ENCODE measurements around the gene TPST2.

TPST2 gene

DNA sequence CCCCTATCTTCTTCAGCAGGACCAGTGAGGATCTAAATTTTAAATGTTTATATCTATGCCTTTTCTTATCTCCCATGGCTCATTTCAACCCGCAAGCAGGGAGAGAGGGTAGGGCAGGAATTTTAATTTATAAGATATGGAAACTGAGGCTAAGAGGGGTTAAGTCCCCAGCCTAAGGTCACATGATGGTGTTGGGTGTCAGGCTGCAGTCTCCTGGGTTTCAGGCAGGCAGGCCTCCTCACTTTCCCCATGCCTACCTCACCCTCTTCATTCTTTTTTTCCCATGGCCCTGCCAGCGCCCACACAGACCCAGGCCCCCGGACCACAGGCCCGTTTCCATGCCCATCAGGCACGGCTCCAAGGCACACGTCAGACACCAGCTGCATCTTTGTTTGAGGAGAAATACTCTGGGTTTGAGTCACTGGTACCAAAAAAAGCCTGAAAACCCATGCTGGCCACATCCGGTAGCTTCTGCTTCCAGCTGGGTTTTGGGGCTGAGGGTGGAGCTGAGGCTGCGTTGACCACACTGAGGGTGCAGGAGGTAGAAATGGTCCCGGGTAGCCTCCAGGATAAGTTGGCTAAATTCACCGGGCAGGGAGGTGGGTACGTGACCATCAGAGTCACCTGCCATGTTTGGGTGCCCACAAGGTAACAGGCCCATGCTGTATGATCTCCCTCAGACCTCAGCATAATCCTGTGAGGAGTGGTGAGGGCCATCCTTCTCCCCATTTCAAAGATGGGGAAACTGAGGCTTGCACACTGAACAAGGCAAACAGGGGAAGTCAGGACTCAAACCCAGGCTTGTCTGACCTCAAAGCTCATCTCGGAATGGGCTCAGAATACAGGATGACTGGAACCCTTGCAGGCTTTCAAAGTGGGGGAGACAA lies 20.4 kb upstream of the TPST2 start:
- FAIRE-seq, result no peak

DNA sequence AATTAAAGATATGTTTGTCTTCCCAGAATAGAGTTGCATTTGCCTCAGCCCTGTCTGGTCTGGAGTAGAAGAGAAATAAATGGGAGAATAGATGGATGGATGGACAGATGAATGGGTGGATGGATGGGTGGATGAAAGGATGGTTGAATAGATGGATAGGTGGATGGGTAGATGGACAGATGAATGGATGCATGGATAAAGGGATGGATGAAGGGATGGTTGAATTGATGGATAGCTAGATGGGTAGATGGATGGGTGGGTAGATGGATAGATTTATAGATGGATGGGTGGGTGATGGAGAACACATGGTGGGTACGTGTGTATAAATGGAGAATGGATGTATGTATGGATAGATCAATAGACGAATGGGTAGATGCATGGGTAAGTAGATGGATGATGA lies 19.4 kb upstream of the TPST2 start:
- FAIRE-seq, result no peak

DNA sequence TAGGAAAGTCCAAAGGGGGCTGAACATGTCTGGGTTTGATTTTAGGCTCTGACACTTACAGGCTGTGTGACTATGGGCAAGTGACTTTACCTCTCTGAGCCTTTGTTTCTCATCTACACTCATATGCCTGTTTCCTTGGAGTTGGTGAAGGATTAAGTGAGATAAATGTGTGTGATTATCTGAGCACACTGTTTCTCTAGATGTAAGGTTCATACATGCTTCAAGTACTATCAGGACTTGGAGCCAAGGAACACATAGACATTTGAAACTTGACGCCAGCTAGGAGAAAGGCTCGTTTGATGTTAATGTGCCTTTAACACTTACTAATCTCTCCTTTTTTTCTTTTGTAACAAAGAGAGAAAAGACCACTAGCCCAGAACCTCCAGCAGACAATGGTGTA lies 18.2 kb upstream of the TPST2 start:
- FAIRE-seq, result no peak

DNA sequence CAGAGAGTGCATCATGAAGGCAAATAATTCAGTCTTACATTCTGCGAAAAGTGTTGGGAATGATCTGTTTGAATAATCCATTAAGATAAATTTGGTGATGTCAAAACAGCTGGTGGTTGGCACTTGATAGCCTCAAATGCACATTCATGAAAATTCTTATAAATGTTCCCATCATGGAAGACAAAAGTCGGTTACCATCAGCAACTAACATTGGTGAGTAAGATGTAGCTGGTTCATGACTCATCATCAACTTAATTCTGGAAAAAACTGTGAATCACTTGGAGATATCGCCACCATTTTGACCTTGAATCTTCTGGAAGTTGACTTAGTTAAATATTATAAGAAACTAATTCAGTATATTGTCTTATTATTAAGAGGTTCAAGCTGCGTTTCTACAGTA lies 16.7 kb upstream of the TPST2 start:
- no peak for FAIRE-seq

DNA sequence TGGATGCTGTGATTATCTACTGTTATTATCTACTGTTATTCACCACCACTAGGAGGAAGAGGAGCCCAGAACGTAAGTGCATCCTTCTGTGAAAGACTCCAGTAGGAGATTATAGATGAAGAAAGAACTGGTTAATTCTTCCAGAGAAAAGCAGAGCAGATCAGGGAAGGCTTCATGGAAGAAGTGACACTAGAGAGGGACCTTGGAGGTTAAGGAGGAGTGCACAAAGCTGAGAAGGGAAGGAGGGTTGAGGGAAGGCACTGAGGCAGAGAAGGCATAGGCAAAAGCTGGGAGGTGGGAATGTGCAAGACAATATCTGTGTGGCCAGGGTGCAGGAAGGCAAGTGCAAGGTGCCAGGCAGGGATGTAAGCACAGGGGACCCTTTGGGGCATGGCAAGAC lies 14.4 kb upstream of the TPST2 start:
- no peak for FAIRE-seq

DNA sequence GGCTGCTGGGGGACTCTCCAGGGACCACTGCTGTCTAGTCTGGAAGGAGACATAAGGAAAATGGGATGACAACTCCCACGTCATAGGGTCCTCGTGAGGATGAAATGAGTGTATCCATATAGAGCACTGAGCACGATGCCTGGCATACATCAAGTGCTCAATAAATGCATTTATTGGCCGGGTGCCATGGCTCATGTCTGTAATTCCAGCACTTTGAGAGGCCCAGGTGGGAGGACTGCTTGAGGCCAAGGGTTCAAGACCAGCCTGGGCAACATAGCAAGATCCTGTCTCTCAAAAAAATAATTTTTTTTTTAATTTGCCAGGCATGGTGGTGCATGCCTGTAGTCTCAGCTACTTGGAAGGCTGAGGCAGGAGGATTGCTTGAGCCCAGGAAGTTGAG lies 12.2 kb upstream of the TPST2 start:
- FAIRE-seq, result no peak

DNA sequence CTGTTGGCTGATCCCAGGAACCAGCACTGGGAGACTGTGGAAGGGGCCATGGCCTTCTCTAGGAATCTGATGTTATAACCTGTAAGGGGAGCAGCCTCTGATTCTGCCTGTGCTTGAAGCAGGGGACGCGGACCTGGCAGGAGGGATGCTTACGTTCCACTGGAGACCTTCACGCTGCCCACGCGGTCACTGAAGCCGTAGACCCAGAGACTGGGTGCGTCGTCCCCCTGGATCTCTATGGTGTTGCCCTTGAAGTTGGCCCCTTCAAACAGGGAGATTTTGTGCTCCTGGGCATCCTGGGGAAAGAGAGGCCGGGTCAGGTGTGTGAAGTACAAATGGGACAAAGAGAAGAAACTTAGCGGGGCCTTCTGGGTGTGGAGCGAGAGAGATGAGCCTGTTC lies 11.8 kb upstream of the TPST2 start:
- FAIRE-seq, result no peak

DNA sequence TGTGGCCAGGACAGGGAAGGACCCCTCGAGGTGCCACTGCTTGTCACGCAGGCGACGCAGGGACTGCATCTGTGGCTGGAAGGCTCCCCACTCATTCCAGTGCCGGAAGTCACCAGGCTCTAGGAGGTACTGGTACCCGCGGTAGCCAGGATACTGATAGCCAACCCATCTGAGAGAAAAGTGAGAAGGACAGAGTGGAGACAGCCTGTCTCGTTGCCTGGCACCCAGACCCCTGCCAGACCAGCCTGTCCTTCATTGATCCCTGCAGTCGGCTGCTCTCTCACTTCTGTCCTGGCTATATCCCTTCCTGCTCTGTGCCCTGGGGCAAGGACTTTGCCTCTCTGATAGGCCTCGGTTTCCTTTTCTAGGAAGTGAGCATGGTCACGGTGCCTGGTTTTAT lies 9.6 kb upstream of the TPST2 start:
- no peak for FAIRE-seq

DNA sequence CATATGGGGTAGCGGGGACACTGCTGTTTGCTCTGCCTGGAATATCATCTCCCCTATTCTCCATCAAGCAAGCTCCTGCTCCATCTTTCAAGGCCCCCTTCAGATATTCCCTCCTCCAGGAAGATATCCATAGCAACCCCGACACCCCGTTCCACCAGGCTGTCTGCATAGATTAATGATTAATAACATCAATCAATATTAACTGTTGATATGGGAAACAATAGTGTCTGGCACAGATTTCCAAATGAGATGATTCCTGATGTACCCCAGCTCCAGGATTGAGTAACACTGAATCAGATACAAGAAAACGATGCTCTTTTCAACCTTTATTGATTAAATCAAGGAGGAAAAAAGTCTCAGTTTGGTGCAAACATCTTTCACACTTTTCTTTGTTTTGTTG lies 7.5 kb upstream of the TPST2 start:
- no peak for FAIRE-seq

DNA sequence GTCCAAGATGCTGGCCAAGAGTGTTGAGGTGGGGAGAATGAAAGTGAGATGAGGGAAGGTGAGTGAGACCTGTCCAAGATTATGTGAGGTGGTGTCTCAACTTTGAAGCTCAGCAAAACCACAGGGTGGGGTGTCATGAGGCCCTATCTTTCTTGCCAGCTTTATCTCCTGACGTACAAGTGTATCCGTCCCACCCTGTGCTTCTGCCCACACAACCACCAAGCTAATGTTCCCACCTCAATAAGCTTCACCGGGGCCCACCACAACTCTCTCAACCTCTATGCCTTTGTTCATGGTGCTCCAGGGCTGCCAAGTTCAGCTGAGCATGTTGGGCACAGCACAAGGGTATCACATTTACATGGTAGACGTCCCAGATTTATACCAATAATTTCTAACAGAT lies 7.1 kb upstream of the TPST2 start:
- no peak for FAIRE-seq

DNA sequence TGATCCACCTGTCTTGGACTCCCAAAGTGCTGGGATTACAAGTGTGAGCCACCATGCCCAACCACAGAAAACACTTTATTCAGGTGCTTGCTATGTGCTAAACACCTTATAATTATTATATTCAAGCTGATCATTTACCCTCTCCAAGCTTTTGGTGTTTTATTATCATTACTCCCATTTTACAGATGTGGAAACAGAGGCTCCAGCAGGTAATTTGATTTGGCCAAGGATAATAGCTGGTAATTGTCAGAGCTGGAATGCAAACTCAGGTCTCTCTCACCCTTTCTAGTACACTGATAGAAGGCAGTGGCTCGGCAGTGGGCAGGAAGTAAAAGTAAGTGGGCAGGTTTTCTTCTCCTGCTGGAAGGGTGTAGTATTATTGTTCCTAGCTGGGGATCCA lies 3.8 kb upstream of the TPST2 start:
- no peak for FAIRE-seq

DNA sequence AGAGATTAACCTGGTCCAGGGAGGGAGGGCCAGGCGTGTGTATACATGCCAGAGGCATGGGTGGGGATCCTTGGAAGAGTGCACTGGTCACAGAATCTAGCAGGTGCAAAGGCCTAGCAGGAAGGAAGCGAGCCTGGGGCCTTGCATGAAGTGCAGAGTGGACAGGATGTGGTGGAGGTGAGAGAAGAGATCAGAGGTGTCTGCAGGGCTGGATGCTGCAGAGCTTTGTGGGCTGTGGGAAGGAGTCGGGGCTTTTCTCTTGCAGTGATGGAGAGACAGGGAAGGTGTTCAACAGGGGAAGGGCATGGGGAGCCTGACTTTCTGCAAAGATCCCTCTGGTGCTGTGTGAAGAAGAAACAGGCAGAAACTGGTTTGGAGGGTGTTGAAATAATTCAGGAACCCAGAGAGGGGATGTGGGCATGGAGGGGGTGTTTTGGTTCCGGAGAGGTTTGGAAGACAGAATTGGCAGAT lies 2.5 kb upstream of the TPST2 start:
- FAIRE-seq, result no peak

DNA sequence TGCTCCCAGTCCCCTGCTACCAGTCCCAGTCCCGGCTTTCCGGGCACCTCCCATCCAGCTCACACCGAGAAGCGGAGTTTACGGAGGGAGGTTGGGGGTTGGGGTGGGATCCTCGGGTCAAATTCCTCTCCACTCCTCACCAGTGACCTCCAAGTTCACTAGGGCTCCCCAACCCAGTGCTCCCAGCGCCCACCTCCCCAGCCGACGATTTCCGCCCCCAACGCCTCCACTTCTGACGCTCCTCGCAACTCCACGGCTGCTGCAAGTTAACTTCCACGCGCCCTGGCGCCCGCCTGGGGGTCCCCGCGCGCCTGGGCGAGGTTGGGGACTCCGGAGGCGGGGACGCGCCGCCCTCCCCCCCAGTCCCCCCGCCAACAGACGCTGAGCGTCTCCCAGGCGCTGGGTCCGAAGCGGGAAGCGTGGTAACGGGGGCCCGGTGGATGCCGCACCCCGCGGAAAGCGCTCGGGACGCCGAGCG lies 526 bp downstream of the TPST2 start:
- no peak for FAIRE-seq

DNA sequence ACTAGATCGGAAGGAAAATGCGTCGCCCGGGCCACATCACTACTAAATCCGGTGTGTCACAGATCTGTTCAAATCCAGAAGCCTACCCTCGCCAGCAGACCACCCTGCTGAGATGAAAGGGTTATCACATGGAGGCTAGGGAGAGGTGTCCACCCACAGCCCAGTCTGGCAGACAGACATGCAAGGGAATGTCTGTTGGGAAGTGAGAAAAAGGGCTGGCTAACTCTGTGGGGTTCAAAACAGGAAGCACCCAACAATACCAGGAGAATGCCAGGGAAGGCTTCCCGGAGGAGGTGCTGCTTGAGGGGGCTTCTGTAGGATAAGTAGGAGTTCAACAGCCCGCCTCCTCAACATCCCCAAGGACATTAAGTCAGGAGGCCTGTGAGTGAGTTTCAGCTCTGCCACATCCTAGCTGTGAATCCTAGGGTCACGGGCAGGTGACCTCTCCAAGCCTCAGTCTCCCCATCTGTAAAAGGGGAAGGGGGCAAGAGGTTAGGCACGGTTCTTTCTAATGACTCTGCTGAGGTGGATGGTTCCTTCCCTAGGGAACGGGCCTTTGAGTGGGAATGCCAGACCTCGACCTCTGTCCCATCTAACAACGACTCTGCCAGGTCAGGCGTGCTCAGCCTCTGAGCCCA lies 1.1 kb downstream of the TPST2 start:
- no peak for FAIRE-seq

DNA sequence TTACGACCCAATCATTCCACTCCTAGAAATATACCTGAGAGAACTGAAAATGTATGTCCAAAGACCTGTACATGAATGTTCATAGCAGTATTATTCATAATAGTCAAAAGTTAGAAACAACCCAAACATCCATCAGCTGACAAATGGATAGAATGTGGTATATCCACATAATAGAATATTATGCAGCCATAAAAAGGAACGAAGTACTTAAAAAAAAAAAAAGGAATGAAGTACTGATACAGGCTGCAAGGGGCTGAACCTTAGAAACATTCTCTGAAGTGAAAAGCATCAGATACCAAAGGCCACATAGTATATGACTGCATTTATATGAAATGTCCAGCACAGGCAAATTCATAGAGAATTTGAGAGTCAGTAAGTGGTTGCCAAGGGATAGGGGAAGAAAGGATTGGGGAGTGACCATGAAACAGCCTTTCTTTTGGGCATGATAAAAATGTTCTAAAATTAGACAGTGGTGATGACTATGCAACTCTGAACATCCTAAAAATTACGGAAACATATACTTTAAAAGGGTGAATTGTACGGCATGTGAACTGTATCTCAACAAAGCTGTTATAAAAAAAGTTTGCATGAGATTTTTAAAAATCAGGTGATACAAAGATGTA lies 1.8 kb downstream of the TPST2 start:
- no peak for FAIRE-seq

DNA sequence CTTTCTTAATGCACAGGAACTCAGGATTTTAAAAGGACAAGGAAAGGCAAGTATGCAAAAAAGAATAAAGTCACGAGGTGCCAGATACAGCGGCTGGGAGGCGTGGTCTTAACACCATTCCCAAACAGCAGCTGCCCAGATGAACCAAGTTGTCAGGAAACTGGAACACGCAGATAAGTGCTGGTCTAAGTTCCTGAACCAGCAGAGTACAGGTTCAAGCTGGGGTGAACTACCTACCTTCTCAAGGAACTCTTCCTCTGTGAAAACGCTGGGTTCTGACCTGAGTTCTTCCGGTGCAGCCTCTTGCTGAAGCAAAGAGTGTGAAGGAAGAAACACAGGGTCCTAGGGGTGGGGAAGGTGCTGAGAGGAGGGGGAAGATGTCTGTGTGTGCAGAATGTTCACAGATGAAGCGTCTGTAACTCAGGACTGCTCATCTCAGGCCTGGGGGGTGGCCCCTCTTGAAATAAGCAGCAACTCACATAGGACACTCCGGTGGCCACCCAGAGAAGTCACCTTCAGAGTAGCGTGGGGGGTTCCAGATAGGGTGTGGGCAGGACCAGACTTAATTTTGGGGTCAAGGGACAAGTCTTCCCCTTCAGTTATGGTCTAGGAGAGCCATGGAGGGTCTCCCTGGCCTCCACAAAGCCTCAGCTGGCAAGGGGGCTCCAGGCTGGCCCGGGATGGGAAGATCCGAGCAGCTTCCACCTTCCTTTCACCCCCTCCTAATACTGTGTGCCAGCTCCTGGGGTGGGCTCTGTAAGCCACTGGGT lies 3.2 kb downstream of the TPST2 start:
- FAIRE-seq, result no peak

DNA sequence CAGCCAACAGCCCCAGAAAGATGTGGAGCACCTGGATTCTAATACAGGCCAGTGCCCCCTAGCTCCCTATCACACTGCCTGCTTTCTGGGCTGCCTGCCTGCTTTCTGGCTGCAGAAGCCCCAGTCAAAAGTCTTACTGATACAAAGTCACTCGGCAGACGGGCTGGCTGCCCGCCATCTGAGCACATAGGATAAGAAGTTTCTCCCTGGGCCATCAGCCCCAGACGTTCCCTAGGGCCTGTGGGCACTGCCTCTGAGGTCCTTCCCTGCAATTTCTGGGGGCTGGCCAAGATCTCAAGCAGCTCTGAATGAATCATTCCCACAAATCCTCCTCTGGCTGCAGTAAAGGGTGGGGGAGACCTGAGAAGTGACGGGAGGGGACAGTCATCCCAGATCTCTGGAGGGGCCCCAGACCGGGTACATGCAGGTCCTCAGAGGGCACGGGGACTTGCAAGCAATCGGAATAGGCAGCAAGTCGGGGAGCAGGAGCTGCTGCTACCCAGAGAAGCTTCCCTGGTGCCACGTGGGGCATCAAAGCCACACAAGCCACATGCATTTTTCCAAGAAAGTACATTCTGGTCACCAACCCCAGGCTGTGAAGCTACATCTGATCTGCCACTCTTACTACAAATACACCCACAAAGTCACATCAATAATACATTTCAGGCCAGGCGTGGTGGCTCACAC lies 4.7 kb downstream of the TPST2 start:
- no peak for FAIRE-seq

DNA sequence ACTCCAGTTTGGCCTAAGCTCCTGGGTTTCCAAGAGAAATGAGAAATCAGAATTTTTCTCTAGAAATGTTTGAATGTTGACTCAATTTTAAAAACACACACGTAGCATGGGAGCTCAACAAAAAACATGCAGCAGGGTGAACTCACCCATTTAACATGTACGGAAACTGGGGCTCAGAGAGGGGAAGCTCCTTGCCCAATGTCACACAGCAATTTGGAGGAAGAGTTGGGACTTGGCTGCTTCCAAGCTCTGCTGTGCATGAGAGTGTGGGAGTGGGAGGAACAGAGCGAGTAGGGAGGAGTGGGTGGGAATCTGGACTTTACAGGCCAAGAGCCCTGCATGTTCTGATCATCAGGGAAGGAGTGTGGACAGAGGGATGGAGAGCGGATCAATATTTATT lies 5.9 kb downstream of the TPST2 start:
- FAIRE-seq, result no peak

DNA sequence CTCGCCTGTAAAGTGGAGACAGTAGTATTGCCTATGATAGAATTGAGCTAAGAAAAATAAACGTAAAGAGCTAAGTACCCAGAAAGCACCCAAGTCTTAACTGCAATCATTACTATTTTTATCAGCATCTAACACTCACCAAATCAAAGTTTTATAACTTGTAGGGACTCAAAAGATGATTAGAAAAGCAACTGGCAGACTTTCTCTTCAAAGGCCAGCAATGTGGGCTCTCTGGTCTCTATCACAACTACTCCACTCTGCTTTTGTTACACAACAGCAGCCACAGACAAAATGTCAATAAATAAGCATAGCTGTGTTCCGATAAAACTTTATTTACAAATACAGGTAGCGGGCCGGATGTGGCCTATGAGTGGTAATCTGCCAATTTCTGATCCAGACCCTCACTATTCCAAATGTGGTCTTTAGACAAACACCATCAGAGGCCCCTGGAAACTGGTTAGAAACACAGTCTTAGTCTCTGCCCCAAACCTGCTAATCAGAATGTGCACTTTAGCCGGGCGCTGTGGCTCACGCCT lies 8.2 kb downstream of the TPST2 start:
- FAIRE-seq, result no peak

DNA sequence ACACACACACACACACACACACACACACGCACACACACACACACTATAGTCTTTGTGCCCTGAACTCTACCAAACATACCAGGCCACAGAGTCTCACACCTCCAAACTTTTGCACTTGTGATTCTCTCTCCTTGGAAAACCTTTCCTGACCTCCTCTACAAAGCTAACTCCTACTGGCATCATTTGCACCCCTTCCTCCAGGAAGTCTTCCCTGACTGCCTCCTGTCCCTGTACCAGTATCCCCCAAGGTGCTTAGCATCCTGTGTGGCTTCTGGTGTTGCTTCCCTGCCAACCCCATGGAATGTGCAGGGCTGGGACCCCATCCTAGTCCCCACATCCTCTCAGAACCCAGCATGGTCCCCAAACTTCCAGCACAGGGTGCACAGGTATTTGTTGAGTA lies 8.9 kb downstream of the TPST2 start:
- no peak for FAIRE-seq

DNA sequence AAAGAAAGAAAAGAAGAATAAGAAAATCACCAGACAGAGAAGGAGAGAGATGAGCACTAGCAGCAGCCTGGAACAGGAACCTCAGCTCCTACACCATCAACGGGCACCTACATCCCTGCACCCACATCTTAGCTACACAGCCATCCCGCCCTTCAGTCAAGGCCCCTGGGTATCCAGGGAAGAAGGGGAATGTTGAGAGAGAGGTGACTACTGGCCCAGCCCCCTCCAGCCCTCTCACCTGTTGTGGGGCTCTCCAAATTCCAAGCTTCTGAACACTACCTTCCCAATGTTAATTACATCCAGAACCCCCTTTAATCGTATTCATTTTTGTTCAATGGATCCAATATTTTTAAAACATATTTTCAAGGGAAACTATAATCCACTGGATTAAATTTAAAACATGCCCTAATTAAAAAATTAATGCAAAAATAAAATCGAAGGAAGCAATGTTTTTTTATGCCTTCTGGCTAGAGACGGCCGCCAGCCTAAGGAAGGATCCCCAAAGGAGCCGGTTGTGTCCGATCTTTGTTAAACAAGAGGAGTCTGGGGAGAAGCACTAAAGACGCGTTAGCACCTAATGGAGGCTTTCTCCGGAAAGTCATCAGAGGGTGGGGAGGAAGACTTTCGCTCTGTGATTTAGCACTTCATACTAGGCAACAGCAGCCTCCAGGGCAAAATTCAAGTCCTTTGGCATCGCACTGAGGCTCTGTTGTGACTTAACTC lies 9.5 kb downstream of the TPST2 start:
- FAIRE-seq, result no peak
